Gastrocnemius medialis (tissue), 4 donors: ENCODE measurements around the gene FAM3C. TPM values are rescaled to one million over a fixed set of nuclear protein-coding genes. Genes with fewer than 3 reads are reported as not detected.

Experiments used
- ATAC-seq, 2 donors: fragments of 150-250 bp; one replicate each; pipeline ENCODE4 v1.9.1; 2016
- DNase-seq, 2 donors: peaks; one replicate each; pipeline ENCODE4 v3.0.0-alpha.2; 2019
- H3K27ac ChIP-seq, 4 donors: fragments of 200-600 bp; sonication (generic); 1 replicate in 1 of 4; 2 replicates in 3 of 4; pipeline ENCODE4 v1.5.1; 2016 to 2018; ENCODE audit warnings: mild to moderate bottlenecking in 2 of 4, moderate library complexity in 1 of 4
- H3K27me3 ChIP-seq, 3 donors: fragments of 200-600 bp; sonication (generic) in 2 of 3; 1 replicate in 1 of 3; 2 replicates in 2 of 3; pipeline versions ENCODE4 v1.5.1 to v1.6.0; 2016 to 2019; ENCODE audit warnings: mild to moderate bottlenecking in 1 of 3, moderate library complexity in 1 of 3
- H3K36me3 ChIP-seq, 2 donors: fragments of 200-600 bp; sonication (generic) in 1 of 2; one replicate each; pipeline ENCODE4 v1.5.1; 2017 to 2018
- H3K4me1 ChIP-seq, 2 donors: fragments of 200-600 bp; sonication (generic) in 1 of 2; one replicate each; pipeline ENCODE4 v1.5.1; 2016 to 2017; ENCODE audit warnings: mild to moderate bottlenecking in 2 of 2
- H3K4me3 ChIP-seq, 4 donors: fragments of 200-600 bp; sonication (generic) in 3 of 4; 1 replicate in 1 of 4; 2 replicates in 3 of 4; pipeline ENCODE4 v1.5.1; 2016 to 2019; ENCODE audit warnings: mild to moderate bottlenecking in 2 of 4
- H3K9me3 ChIP-seq, 3 donors: fragments of 200-600 bp; sonication (generic) in 2 of 3; 1 replicate in 1 of 3; 2 replicates in 2 of 3; pipeline ENCODE4 v1.5.1; 2016 to 2019
- CTCF ChIP-seq, 5 experiments: fragments of 450-650 bp in 3 of 5; fragments of 200-600 bp in 2 of 5; sonication (generic) in 2 of 5; IDR thresholded peaks in 4 of 5; conservative IDR thresholded peaks in 1 of 5; 1 replicate in 4 of 5; 2 replicates in 1 of 5; pipeline ENCODE4 v1.5.1; 2016 to 2019; ENCODE audit warnings: antibody characterized with exemption in 5 of 5, mild to moderate bottlenecking in 3 of 5, moderate library complexity in 3 of 5
- POLR2A ChIP-seq, 2 donors: fragments of 450-650 bp; IDR thresholded peaks; one replicate each; pipeline ENCODE4 v1.6.1; 2017; ENCODE audit warnings: antibody characterized with exemption in 2 of 2, mild to moderate bottlenecking in 2 of 2, moderate library complexity in 2 of 2
- in situ Hi-C, 4 donors: fragments of 200-750 bp; cut with MboI; loops; one replicate each; pipeline versions ENCODE4 v1.15.0 to v1.8.0; 2017; ENCODE audit warnings: low sequenced_read_pairs in 4 of 4
- intact Hi-C: fragments of 100-400 bp; cut with DNase I; formaldehyde crosslinking; loops from one replicate; pipeline ENCODE4 v1.15.1; 2023; ENCODE audit warnings: low total_unique reads
- total RNA-seq, 4 donors: library from RNA; depleted of rRNA; stranded (reverse); fragments of >200 nt; gene quantifications; one replicate each; pipeline versions ENCODE4 v1.1.0 to v1.2.3, GENCODE V29; 2016

Gene FAM3C
- total RNA-seq, 4 donors from 2014 or later = 9.7 to 17.5 (median 13.2) TPM

DNA sequence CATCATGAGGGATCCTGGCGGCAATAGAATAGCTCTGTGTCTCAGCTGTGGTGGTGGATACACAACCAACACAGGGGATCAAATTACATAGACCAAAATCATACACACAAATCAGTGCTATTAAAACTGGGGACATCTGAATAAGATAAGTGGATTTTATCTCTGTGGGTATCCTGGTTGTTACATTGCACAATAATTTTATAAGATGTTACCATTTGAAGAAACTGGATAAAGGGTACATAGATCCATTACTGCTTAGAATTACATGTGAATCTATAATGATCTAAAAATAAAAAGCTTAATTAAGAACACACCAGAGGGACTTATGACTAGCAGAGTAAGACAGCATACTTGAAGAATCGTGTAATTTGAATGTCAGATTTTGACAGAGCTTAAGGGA is 8.2 kb upstream of the FAM3C start:
- H3K27ac ChIP-seq = no peak overlapping the region
- DNase-seq (no peak), ATAC-seq (no peak)
- no peaks in the 10 kb centered on the region for H3K4me1 ChIP-seq
- TF ChIP-seq POLR2A (IDR thresholded peaks at IDR 0.05) = no peak
- no peak for TF ChIP-seq CTCF (IDR thresholded peaks at IDR 0.05 in 4 of 5, conservative IDR thresholded peaks at IDR 0.05 in 1 of 5)
- no peaks in the 10 kb centered on the region for H3K9me3 ChIP-seq
- no peaks in the 10 kb centered on the region for H3K36me3 ChIP-seq
- H3K4me3 ChIP-seq = no peak overlapping the region
- intact Hi-C loops (no loop called here), in situ Hi-C loops (no loop called here)
- no peaks in the 10 kb centered on the region for H3K27me3 ChIP-seq

GRCh38 chr7:121402701-121403100 is 6.6 kb upstream of the FAM3C start:
- intact Hi-C loops (no loop called here), in situ Hi-C loops (no loop called here)
- H3K27ac ChIP-seq = no peak overlapping the region
- H3K9me3 ChIP-seq = no peaks in the 10 kb centered on the region
- TF ChIP-seq POLR2A (IDR thresholded peaks at IDR 0.05) = no peak
- TF ChIP-seq CTCF (IDR thresholded peaks at IDR 0.05 in 4 of 5, conservative IDR thresholded peaks at IDR 0.05 in 1 of 5) = no peak
- H3K4me1 ChIP-seq = no peaks in the 10 kb centered on the region
- no peak overlapping the region for H3K4me3 ChIP-seq
- ATAC-seq = no peak
- DNase-seq = no peak
- no peaks in the 10 kb centered on the region for H3K36me3 ChIP-seq
- H3K27me3 ChIP-seq = no peaks in the 10 kb centered on the region

GRCh38 chr7:121401896-121402295 is 5.8 kb upstream of the FAM3C start:
- no peak overlapping the region for H3K4me3 ChIP-seq
- no peaks in the 10 kb centered on the region for H3K9me3 ChIP-seq
- H3K27ac ChIP-seq = no peak overlapping the region
- H3K27me3 ChIP-seq = no peaks in the 10 kb centered on the region
- ATAC-seq = no peak
- in situ Hi-C loops = no loop called here
- no peak for DNase-seq
- intact Hi-C loops = no loop called here
- H3K36me3 ChIP-seq = no peaks in the 10 kb centered on the region
- TF ChIP-seq POLR2A (IDR thresholded peaks at IDR 0.05) = no peak
- TF ChIP-seq CTCF (IDR thresholded peaks at IDR 0.05 in 4 of 5, conservative IDR thresholded peaks at IDR 0.05 in 1 of 5) = no peak
- no peaks in the 10 kb centered on the region for H3K4me1 ChIP-seq

DNA sequence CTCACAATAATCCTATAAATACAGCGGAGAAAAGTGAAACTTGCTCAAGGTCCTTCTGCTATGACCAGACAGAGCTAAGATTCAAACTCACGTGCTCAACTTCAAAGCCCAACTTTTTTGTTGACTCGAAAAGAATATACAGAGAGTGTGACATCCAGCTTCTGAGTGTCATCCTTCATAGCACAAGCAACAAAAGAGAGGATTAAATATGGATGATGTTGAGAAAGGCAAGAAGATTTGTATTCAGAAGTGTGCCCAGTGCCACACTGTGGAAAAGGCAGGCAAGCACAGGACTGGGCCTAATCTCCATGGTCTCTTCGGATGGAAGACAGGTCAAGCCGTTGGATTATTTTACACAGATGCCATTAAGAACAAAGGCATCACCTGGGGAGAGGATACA is 2.1 kb upstream of the FAM3C start:
- intact Hi-C loops = no loop called here
- TF ChIP-seq CTCF (IDR thresholded peaks at IDR 0.05 in 4 of 5, conservative IDR thresholded peaks at IDR 0.05 in 1 of 5) (no peak), POLR2A (IDR thresholded peaks at IDR 0.05) (no peak)
- in situ Hi-C loops = no loop called here
- ATAC-seq = no peak
- no peaks in the 10 kb centered on the region for H3K9me3 ChIP-seq
- H3K4me3 ChIP-seq = no peak overlapping the region
- H3K27me3 ChIP-seq = no peaks in the 10 kb centered on the region
- no peak overlapping the region for H3K27ac ChIP-seq
- no peak for DNase-seq
- H3K4me1 ChIP-seq = peaks cover 4 to 11% of the 10 kb centered on the region in 2 donors
- H3K36me3 ChIP-seq = no peaks in the 10 kb centered on the region

- Histone ChIP-seq H3K27ac (no peak overlapping the region), H3K27me3 (no peaks in the 10 kb centered on the region), H3K4me3 (no peak overlapping the region), H3K4me1 (peaks cover 4 to 11% of the 10 kb centered on the region in 2 donors), H3K36me3 (no peaks in the 10 kb centered on the region), H3K9me3 (no peaks in the 10 kb centered on the region)
- intact Hi-C loops (no loop called here), in situ Hi-C loops (no loop called here)
- TF ChIP-seq POLR2A (IDR thresholded peaks at IDR 0.05) = no peak
- TF ChIP-seq CTCF (IDR thresholded peaks at IDR 0.05 in 4 of 5, conservative IDR thresholded peaks at IDR 0.05 in 1 of 5) = no peak
- ATAC-seq = no peak
- DNase-seq = no peak
These were observed 1.7 kb upstream of the FAM3C start for GRCh38 chr7:121397822-121398221.
